HG03135 (cell line): ENCODE results near the gene SBDS.
"Not testable (repeated sequence)": the region's sequence is repeated elsewhere in the genome, so short reads cannot be mapped to it uniquely, and the experiment has no call there.

Experiments
- ATAC-seq: cut with Tn5 transposase; IDR thresholded peaks from one replicate; pipeline ENCODE4 v1.9.1; 2021; ENCODE audit warnings: mild to moderate bottlenecking, moderate library complexity; ENCODE audit not compliant: unreplicated experiment

SBDS gene

DNA sequence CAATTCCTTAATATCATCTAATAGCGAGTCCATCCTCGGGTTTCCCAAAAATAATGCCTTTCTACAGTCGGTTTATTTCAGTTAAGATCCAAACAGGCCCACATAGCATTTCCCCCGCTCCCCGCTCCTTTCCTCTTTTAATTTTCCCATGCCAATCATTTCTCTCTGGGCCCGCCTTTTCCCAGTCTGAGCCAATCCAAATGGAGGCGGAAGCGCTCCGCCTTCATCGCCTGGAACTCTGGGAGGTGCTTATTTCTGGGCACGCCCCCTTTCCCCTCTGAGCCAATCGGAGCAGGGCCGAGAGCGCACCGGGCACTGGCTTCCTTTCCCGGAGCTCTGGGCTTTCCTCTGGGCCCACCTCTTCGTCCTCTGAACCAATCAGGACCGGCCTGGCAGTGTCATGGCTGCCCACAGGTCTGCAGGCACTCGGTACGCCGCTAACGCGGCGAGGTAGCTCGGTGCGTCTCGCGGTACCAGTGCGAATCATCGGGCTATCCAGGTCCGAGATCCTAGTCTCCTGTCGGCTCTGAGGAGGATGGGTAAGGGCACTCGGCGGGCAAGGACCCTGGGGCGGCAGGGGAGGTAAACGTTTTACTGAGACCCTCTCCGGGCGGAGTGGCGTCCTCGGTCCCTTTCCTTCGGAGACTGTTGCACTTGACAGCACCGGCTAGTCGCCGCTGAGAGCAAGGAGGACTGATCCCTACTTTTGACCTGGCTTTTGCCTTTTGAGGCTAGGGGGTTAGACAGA, 1.2 kb upstream of the SBDS start, which contains the start of gene TYW1:
Gene TYW1 (plus strand): TSS at position 390 of the 748 bp plus-strand sequence. CDS start 146 bp downstream, at position 536.
- ATAC-seq: peak; percentile 88

DNA sequence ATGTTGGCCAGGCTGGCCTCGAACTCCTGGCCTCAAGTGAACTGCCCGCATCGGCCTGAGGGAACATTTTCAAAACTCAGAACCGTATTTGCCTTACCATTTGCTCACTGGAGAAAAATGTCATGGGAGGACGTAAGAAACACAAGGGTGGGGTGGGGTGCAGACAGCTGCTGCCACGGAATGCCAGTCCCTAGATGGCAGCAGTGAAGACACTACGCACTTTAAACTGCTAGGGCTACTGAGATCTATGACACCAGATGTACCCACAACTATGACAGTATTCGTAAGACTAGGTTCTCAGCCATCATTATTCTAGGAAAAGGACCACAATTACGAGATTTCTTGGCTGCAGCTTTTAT, 716 bp downstream of the SBDS start:
- ATAC-seq: not testable (repeated sequence)

- ATAC-seq: not testable (repeated sequence)
These were observed 1.3 kb downstream of the SBDS start for GRCh38 chr7:66994051-66994450.

GRCh38 chr7:66989552-66989951, 5.8 kb downstream of the SBDS start:
- not testable (repeated sequence) for ATAC-seq

- ATAC-seq: not testable (repeated sequence)
These were observed 15.1 kb downstream of the SBDS start for GRCh38 chr7:66980336-66980735.

DNA sequence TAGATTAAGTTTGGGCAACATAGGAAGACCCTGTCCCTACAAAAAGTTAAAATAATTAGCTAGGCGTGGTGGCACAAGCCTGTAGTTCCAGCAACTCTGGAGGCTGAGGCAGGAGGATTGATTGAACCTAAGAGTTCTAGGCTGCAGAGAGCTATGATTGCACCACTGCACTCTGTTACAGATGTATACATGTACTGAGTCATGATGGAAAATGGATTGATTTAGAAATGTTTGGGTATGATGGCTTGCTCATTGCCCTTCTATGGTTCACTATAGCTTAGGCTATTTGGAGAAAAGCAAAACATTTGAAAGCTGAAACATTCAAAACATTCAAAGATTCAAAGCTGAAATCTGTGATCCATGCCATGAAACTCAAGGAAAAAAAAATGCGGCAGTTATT, 16.4 kb downstream of the SBDS start:
- ATAC-seq: not testable (repeated sequence)

DNA sequence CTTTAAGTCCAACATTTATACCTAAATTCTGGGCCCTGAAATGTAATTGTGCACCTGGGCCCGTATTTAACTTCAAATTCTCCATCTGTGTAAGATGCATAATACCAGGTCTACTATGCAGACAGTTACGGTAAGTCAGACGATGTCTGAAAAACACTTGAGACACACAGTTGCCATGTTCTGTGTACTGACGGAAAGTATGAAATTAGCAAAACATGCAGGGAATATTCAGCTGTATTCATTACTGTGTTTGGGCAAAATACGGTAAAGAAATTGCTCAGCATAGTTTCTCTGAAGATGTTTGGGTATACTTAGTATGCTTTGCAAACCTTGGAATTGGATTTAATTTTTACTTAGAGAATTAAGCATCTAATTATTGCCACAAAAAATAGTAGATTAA, 17.1 kb downstream of the SBDS start:
- not testable (repeated sequence) for ATAC-seq

- ATAC-seq: no peak
These were observed 20.3 kb downstream of the SBDS start for GRCh38 chr7:66974986-66975590.

- ATAC-seq: no peak
These were observed 25.1 kb downstream of the SBDS start for GRCh38 chr7:66970310-66970709.

- ATAC-seq: not testable (repeated sequence)
These were observed 26.4 kb downstream of the SBDS start for GRCh38 chr7:66969001-66969400.

DNA sequence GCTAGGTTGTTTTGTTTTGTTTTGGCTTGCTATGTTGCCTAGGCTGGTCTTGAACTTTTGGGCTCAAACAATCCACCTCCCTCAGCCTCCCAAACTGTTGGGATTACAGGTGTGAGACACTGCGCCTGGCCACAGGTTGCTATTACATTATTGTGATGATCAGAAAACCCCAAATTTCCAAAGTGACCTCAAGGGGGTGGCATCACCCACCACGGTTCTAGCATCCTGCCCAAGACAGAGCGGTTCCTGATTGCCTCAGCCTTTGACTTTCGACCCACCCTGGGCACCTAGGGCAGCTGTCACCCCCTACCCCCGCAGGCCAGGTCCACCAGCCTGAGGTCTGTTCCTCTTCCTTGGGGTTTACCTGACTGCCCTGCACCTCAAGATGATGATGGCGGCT, 28.4 kb downstream of the SBDS start:
- no peak for ATAC-seq

GRCh38 chr7:66964411-66964810, 31.0 kb downstream of the SBDS start:
- ATAC-seq: no peak

GRCh38 chr7:66961096-66961495, 34.3 kb downstream of the SBDS start:
- no peak for ATAC-seq

DNA sequence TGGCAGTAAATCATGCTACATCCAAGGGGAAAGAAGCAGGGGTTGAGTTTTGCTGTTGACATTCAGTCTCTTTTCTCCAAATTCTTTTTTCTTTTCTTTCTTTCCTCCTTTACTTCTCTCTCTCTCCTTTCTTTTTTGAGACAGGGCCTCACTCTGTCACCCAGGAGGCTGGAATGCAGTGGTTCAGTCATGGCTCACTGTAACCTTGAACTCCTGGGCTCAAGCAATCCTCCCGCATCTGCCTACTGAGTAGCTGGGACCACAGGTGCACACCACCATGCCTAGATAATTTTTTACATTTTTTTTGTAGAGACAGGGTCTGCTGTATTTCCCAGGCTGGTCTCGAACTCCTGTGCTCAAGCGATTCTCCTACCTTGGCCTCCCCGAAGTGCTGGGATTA, 35.2 kb downstream of the SBDS start:
- no peak for ATAC-seq

- no peak for ATAC-seq
These were observed 36.6 kb downstream of the SBDS start for GRCh38 chr7:66958538-66959350.

GRCh38 chr7:66957595-66958290, 37.6 kb downstream of the SBDS start:
- no peak for ATAC-seq

DNA sequence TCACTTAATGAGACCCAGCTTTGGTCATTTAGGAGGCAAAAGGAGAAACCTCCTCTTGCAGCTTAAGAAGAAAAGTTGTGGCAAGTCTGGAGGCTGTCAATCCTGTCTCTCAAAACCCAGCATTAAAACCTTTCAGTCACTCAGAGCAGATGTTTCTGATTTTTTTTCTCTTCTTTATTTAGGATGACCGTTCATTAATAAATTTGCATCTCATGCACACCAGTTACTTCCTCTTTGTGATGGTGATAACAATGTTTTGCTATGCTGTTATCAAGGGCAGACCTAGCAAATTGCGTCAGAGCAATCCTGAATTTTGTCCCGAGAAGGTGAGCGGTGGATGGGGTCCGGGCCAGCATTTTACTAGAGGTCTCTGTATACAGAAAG, 42.4 kb downstream of the SBDS start:
- ATAC-seq: no peak

DNA sequence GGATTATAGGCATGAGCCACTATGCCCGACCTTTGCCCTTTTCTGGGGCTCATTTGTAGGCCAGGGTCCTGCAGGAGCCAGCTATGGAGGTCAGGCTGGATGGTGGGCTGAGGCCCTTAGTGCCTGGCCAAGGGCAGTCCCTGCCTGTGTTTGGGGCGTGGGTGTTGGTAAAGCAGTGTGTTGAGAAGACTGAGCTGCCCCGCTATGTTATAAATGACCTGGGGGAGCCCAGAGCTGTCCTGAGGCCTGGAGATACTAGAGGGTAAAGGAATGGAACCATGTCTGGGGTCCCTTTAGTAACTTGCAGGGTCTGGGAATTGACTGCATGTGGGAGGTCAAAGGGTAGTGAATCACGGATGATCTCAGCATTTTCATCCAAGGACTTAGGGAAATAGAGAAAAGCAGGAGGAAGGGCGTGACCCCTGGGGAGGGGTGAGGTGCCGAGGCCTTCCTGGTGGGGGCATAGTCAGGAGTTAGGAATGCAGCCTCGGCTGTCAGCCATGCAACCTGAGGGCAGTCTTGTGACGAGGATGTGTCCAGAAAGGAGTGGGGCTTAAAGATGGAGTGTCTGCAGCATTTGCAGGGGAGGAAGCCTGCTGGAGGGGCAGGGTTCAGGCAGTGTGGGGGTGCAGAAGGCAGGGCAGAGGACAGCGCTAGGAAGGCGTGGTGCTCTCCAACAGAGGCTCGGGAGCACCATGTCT, 42.9 kb downstream of the SBDS start:
- ATAC-seq: no peak

- no peak for ATAC-seq
These were observed 44.6 kb downstream of the SBDS start for GRCh38 chr7:66950763-66951162.

GRCh38 chr7:66950311-66950710, 45.1 kb downstream of the SBDS start:
- no peak for ATAC-seq
